ENCODE measurements around the gene ACER2.

The ACER2 gene

GRCh38 chr9:19442240-19442639 lies 33.4 kb downstream of the ACER2 start:
- H3K4me1 ChIP-seq (ENCODE audit: insufficient read depth, low read length), result peaks cover 4% of the 10 kb centered on the region
- H3K4me3 ChIP-seq (ENCODE audit: low read length), result no peak overlapping the region
- peaks cover 1% of the 10 kb centered on the region for H3K9me3 ChIP-seq (ENCODE audit: low read length)
- no peak overlapping the region for H2AFZ ChIP-seq (ENCODE audit: low read depth, low read length)
- no peaks in the 10 kb centered on the region for H3K27me3 ChIP-seq (ENCODE audit: insufficient read depth, low read length)
- peaks cover 18% of the 10 kb centered on the region for H3K36me3 ChIP-seq (ENCODE audit: insufficient read depth, low read length)

GRCh38 chr9:19445452-19445851 lies 36.6 kb downstream of the ACER2 start:
- Histone ChIP-seq H2AFZ (ENCODE audit: low read depth, low read length) (no peak overlapping the region), H3K27me3 (ENCODE audit: insufficient read depth, low read length) (no peaks in the 10 kb centered on the region), H3K9me3 (ENCODE audit: low read length) (peaks cover 1% of the 10 kb centered on the region), H3K36me3 (ENCODE audit: insufficient read depth, low read length) (peaks cover 11% of the 10 kb centered on the region), H3K4me1 (ENCODE audit: insufficient read depth, low read length) (peaks cover 4% of the 10 kb centered on the region), H3K4me3 (ENCODE audit: low read length) (no peak overlapping the region)

- Histone ChIP-seq H2AFZ (ENCODE audit: low read depth, low read length) (no peak overlapping the region), H3K4me3 (ENCODE audit: low read length) (no peak overlapping the region), H3K36me3 (ENCODE audit: insufficient read depth, low read length) (peaks cover 11% of the 10 kb centered on the region), H3K4me1 (ENCODE audit: insufficient read depth, low read length) (peaks cover 4% of the 10 kb centered on the region), H3K9me3 (ENCODE audit: low read length) (peaks cover 1% of the 10 kb centered on the region), H3K27me3 (ENCODE audit: insufficient read depth, low read length) (no peaks in the 10 kb centered on the region)
These were observed 37.6 kb downstream of the ACER2 start for GRCh38 chr9:19446361-19446861.

- H3K4me1 ChIP-seq (ENCODE audit: insufficient read depth, low read length), result no peaks in the 10 kb centered on the region
- no peaks in the 10 kb centered on the region for H3K27me3 ChIP-seq (ENCODE audit: insufficient read depth, low read length)
- H3K36me3 ChIP-seq (ENCODE audit: insufficient read depth, low read length), result peaks cover 4% of the 10 kb centered on the region
- H3K9me3 ChIP-seq (ENCODE audit: low read length), result no peaks in the 10 kb centered on the region
- no peak overlapping the region for H2AFZ ChIP-seq (ENCODE audit: low read depth, low read length)
- no peak overlapping the region for H3K4me3 ChIP-seq (ENCODE audit: low read length)
These were observed 42.7 kb downstream of the ACER2 start for GRCh38 chr9:19451240-19452087.

- H3K4me3 ChIP-seq (ENCODE audit: low read length), result no peak overlapping the region
- H2AFZ ChIP-seq (ENCODE audit: low read depth, low read length), result peak overlapping the region; percentile 88
- peaks cover 7% of the 10 kb centered on the region for H3K4me1 ChIP-seq (ENCODE audit: insufficient read depth, low read length)
- H3K27me3 ChIP-seq (ENCODE audit: insufficient read depth, low read length), result no peaks in the 10 kb centered on the region
- H3K36me3 ChIP-seq (ENCODE audit: insufficient read depth, low read length), result peaks cover 4% of the 10 kb centered on the region
- no peaks in the 10 kb centered on the region for H3K9me3 ChIP-seq (ENCODE audit: low read length)
These were observed 47.6 kb downstream of the ACER2 start for GRCh38 chr9:19456426-19456825.

GRCh38 chr9:19456996-19457692 lies 48.3 kb downstream of the ACER2 start:
- Histone ChIP-seq H2AFZ (ENCODE audit: low read depth, low read length) (peak overlapping the region; percentile 88), H3K36me3 (ENCODE audit: insufficient read depth, low read length) (no peaks in the 10 kb centered on the region), H3K4me3 (ENCODE audit: low read length) (peak overlapping the region; percentile 31)

GRCh38 chr9:19457693-19458009 lies 48.8 kb downstream of the ACER2 start:
- Histone ChIP-seq H3K4me1 (ENCODE audit: insufficient read depth, low read length) (peaks cover 7% of the 10 kb centered on the region), H3K4me3 (ENCODE audit: low read length) (peak overlapping the region; percentile 31), H3K9me3 (ENCODE audit: low read length) (no peaks in the 10 kb centered on the region), H3K36me3 (ENCODE audit: insufficient read depth, low read length) (no peaks in the 10 kb centered on the region), H2AFZ (ENCODE audit: low read depth, low read length) (peak overlapping the region; percentile 88), H3K27me3 (ENCODE audit: insufficient read depth, low read length) (no peaks in the 10 kb centered on the region)

More at GRCh38 chr9:19456996-19457692, 48.3 kb downstream of the ACER2 start:
- Histone ChIP-seq H3K9me3 (ENCODE audit: low read length) (no peaks in the 10 kb centered on the region), H3K4me1 (ENCODE audit: insufficient read depth, low read length) (peaks cover 7% of the 10 kb centered on the region), H3K27me3 (ENCODE audit: insufficient read depth, low read length) (no peaks in the 10 kb centered on the region)

GRCh38 chr9:19460243-19460642 lies 51.4 kb downstream of the ACER2 start:
- no peak overlapping the region for H2AFZ ChIP-seq (ENCODE audit: low read depth, low read length)
- peaks cover 7% of the 10 kb centered on the region for H3K4me1 ChIP-seq (ENCODE audit: insufficient read depth, low read length)
- H3K36me3 ChIP-seq (ENCODE audit: insufficient read depth, low read length), result no peaks in the 10 kb centered on the region
- H3K27me3 ChIP-seq (ENCODE audit: insufficient read depth, low read length), result peaks cover 3% of the 10 kb centered on the region
- no peaks in the 10 kb centered on the region for H3K9me3 ChIP-seq (ENCODE audit: low read length)
- no peak overlapping the region for H3K4me3 ChIP-seq (ENCODE audit: low read length)

GRCh38 chr9:19461135-19461534 lies 52.3 kb downstream of the ACER2 start:
- H2AFZ ChIP-seq (ENCODE audit: low read depth, low read length), result no peak overlapping the region

GRCh38 chr9:19464061-19464763 lies 55.4 kb downstream of the ACER2 start:
- H3K27me3 ChIP-seq (ENCODE audit: insufficient read depth, low read length), result peaks cover 11% of the 10 kb centered on the region
- H3K9me3 ChIP-seq (ENCODE audit: low read length), result no peaks in the 10 kb centered on the region
- no peak overlapping the region for H2AFZ ChIP-seq (ENCODE audit: low read depth, low read length)
- no peak overlapping the region for H3K4me3 ChIP-seq (ENCODE audit: low read length)
- no peaks in the 10 kb centered on the region for H3K4me1 ChIP-seq (ENCODE audit: insufficient read depth, low read length)
- H3K36me3 ChIP-seq (ENCODE audit: insufficient read depth, low read length), result no peaks in the 10 kb centered on the region

More at GRCh38 chr9:19461135-19461534, 52.3 kb downstream of the ACER2 start:
- Histone ChIP-seq H3K4me1 (ENCODE audit: insufficient read depth, low read length) (peaks cover 7% of the 10 kb centered on the region), H3K36me3 (ENCODE audit: insufficient read depth, low read length) (no peaks in the 10 kb centered on the region), H3K9me3 (ENCODE audit: low read length) (no peaks in the 10 kb centered on the region), H3K4me3 (ENCODE audit: low read length) (no peak overlapping the region), H3K27me3 (ENCODE audit: insufficient read depth, low read length) (peaks cover 6% of the 10 kb centered on the region)

GRCh38 chr9:19464764-19465585 lies 56.2 kb downstream of the ACER2 start:
- H2AFZ ChIP-seq (ENCODE audit: low read depth, low read length), result peak overlapping the region; percentile 5
- H3K4me1 ChIP-seq (ENCODE audit: insufficient read depth, low read length), result no peaks in the 10 kb centered on the region
- no peaks in the 10 kb centered on the region for H3K9me3 ChIP-seq (ENCODE audit: low read length)
- no peaks in the 10 kb centered on the region for H3K36me3 ChIP-seq (ENCODE audit: insufficient read depth, low read length)
- H3K27me3 ChIP-seq (ENCODE audit: insufficient read depth, low read length), result peaks cover 11% of the 10 kb centered on the region
- H3K4me3 ChIP-seq (ENCODE audit: low read length), result peak overlapping the region; percentile 29

- no peaks in the 10 kb centered on the region for H3K36me3 ChIP-seq (ENCODE audit: insufficient read depth, low read length)
These were observed 56.9 kb downstream of the ACER2 start for GRCh38 chr9:19465586-19466279.

More at GRCh38 chr9:19465586-19466279, 56.9 kb downstream of the ACER2 start:
- Histone ChIP-seq H2AFZ (ENCODE audit: low read depth, low read length) (peak overlapping the region; percentile 5), H3K4me1 (ENCODE audit: insufficient read depth, low read length) (no peaks in the 10 kb centered on the region), H3K4me3 (ENCODE audit: low read length) (no peak overlapping the region), H3K9me3 (ENCODE audit: low read length) (no peaks in the 10 kb centered on the region), H3K27me3 (ENCODE audit: insufficient read depth, low read length) (peaks cover 11% of the 10 kb centered on the region)

Measured in neuron (in vitro differentiated cells).